ENCODE results near the gene CD84. TPM values are rescaled to one million over a fixed set of nuclear protein-coding genes. Genes with fewer than 3 reads are reported as not detected.
"Not testable (repeated sequence)": the region's sequence is repeated elsewhere in the genome, so short reads cannot be mapped to it uniquely, and the experiment has no call there.

Gene CD84
- polyA plus RNA-seq, 3 donors, result 0.85 to 1.3 (median 1.2) TPM

DNA sequence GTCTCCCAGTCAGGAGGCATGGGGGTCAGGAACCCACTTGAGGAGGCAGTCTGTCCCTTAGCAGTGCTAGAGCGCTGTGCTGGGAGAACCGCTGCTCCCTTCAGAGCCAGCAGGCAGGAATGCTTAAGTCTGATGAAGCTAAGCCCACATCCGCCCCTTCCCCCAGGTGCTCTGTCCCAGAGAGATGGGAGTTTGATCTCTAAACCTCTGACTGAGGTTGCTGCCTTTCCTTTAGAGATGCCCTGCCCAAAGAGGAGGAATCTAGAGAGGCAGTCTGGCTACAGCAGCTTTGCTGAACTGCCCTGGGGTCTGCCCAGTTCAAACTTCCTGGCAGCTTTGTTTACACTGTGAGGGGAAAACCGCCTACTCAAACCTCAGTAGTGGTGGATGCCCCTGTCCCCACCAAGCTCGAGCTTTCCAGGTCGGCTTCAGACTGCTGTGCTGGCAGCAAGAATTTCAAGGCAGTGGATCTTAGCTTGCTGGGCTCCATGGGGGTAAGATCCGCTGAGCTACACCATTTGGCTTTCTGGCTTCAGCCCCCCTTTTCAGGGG is 49.8 kb downstream of the CD84 start:
- DNase-seq (ENCODE audit: extremely low read depth in 1 of 11, low read depth in 9 of 11, low spot score in 4 of 11), result not testable (repeated sequence)

DNA sequence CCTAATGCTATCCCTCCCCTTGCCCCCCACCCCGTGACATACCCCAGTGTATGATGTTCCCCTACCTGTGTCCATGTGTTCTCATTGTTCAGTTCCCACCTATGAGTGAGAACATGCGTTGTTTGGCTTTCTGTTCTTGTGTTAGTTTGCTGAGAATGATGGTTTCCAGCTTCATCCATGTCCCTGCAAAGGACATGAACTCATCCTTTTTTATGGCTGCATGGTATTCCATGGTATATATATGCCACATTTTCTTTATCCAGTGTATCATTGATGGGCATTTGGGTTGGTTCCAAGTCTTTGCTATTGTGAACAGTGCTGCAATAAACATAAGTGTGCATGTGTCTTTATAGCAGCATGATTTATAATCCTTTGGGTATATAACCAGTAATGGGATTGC is 55.5 kb downstream of the CD84 start:
- DNase-seq (ENCODE audit: extremely low read depth in 1 of 11, low read depth in 9 of 11, low spot score in 4 of 11), result not testable (repeated sequence)

DNA sequence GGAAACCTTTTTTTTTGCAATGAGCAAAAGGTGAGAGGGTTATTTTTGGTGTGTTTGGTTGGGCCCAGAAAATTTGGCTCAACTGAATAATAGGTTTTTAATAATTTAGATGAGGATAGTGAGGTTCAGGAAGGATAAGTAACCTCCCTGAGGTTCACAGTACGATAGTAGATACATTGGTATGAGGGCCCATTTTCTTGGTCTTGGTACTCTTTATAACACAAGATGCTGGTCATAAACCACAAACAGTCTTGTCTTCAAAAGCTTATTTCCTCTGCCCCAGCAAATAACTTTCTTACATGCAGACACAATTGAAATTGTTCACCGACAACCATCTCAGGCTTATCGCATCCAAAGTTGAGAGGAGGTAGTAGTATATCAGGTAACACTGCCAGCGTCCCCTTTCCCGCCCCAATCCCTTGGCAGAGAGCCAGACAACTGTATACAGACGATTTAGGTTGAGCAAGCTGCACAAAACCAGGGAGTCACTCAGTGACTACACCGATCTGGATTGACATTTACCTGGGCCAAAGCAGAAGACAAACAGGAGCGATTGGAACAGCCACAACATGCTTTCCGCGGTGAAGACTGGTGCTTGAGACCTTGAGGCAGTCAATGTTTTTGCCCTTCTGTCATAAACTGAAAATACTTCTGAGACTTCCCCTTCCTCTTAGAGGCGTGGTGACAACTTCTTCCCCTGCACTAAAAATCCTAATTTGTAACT is 56.5 kb downstream of the CD84 start, which contains the start of gene SLAMF6:
SLAMF6 (minus strand) TSS at position 634 of the 724 bp plus-strand sequence; CDS start at position 571, 63 bp downstream.
- DNase-seq (ENCODE audit: extremely low read depth in 1 of 11, low read depth in 9 of 11, low spot score in 4 of 11), result no peak

DNA sequence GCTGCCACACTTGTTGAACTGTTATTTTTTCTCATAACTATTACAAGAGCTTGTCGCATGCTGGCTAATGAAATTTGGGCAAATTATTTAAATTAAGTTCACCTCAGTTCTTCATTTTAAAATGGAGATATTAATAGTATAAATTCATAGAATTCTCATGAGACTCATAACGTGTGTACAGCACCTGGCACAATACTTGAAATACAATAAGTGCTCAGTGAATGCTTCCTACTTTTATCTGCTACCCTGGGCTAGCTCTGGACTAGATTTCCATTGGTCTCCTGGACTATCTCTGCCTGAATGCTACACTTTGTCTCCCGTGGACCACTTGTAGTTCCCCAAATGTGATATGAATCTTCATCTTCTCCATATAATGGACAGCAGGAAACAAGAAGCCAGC is 57.2 kb downstream of the CD84 start:
- DNase-seq (ENCODE audit: extremely low read depth in 1 of 11, low read depth in 9 of 11, low spot score in 4 of 11), result no peak

DNA sequence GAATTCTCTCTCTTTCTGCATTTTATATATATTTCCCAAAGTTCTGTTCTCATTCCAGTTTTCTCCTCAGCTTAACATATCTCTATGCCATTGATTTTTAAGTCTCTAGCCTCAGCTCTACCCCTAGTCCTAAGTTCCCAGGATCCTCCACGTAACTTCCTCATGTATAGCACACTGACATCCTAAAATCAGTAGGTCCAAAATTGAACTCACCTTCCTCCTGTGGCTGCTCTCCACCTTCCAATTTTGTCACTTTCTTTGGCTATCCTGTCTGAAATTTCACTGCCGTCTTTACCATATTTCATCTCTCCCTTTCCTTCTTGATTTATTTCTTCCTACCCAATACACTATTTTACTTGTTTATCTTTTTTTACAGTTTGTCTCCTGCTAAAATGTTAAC is 57.7 kb downstream of the CD84 start:
- no peak for DNase-seq (ENCODE audit: extremely low read depth in 1 of 11, low read depth in 9 of 11, low spot score in 4 of 11)

DNA sequence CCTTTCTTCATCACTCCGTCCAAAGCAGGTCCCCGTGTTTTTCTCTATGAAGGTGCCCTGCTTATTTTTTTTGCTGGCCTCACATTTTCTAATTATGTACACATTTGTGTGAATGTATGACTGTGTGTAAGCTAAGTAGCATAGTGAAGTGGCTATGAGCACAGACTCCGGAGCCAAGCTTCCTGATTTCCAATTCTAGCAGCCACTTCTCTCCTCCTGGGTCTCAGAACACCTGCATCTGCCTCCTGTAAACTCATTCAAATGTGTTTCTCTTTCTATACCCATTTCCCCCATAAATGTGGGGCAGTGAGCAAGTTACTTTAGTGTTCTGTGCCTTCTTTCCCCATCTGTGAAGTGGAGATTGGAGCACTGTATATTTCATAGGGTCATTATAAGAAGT is 58.3 kb downstream of the CD84 start:
- no peak for DNase-seq (ENCODE audit: extremely low read depth in 1 of 11, low read depth in 9 of 11, low spot score in 4 of 11)

DNA sequence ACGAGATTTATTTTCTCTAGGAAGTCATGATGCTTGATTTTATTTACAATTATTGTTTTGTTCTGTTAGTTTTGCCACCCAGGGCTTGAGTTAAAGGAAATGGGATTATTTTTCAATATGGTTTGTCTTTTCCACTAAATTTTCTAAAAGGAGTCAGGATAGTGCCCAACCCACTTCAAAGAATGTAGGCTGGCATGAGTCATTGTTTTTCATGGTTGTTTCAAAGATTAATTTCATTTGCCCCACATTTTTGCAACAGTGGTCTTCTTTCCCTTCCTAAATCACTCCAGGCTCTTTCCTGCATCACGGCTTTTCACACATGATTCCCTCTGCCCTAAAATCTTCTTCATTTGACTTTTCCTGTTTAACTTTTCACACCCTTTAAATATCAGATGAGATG is 58.7 kb downstream of the CD84 start:
- DNase-seq (ENCODE audit: extremely low read depth in 1 of 11, low read depth in 9 of 11, low spot score in 4 of 11), result no peak

DNA sequence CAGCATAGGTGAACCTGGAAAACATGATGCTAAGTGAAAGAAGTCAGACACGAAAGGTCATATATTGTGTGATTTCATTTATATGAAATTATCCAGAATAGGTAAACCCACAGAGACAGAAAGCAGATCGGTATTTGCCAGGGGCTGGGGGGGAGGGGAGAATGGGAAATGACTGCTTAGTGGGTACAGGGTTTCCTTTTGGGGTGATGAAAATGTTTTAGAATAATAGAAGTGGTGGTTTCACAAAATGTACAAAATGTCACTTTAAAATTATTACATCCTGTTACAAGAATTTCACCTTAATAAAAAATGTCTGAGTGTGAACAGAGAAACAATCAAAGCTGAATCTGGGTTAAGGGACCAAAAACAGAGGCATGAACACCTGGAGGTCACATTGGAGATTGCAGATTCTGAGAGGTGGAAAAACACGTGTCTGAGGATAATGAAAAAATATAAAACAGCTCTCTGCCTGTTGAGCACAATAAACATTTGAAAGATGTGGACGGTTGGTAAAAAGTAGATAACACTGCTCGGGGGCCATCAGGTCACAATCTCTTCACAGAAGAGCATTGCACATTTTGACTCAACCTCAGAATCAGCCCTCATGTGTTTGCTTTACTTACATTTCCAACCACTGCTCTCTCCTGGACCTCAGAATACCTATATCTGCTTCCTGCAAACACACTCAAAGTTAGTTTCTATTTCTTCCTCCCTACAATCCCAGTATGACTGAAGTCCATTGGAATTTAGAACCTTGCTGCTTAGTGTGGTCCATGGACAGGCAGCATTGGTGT is 59.5 kb downstream of the CD84 start:
- no peak for DNase-seq (ENCODE audit: extremely low read depth in 1 of 11, low read depth in 9 of 11, low spot score in 4 of 11)

DNA sequence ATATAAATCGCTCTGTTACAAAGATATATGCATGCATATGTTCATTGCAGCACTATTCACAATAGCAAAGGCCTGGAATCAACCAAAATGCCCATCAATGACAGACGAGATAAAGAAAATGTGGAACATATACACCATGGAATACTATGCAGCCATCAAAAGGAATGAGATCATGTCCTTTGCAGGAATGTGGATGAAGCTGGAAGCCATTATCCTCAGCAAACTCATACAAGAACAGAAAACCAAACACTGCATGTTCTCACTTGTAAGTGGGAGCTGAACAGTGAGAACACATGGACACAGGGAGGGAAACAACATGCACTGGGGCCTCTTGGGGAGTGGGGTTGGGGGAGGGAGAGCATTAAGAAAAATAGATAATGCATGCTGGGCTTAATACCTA is 61.8 kb downstream of the CD84 start:
- not testable (repeated sequence) for DNase-seq (ENCODE audit: extremely low read depth in 1 of 11, low read depth in 9 of 11, low spot score in 4 of 11)

DNA sequence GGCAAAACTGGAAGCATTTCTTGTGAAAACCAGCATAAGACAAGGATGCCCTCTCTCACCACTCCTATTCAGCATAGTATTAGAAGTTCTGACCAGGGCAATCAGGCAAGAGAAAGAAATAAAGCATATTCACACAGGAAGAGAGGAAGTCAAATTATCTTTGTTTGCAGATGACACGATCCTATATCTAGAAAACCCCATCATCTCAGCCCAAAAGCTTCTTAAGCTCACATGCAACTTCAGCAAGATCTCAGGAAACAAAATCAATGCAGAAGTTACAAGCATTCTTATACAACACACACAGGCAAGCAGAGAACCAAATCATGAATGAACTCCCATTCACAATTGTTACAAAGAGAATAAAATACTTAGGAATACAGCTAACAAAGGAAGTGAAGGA is 63.4 kb downstream of the CD84 start:
- not testable (repeated sequence) for DNase-seq (ENCODE audit: extremely low read depth in 1 of 11, low read depth in 9 of 11, low spot score in 4 of 11)

DNA sequence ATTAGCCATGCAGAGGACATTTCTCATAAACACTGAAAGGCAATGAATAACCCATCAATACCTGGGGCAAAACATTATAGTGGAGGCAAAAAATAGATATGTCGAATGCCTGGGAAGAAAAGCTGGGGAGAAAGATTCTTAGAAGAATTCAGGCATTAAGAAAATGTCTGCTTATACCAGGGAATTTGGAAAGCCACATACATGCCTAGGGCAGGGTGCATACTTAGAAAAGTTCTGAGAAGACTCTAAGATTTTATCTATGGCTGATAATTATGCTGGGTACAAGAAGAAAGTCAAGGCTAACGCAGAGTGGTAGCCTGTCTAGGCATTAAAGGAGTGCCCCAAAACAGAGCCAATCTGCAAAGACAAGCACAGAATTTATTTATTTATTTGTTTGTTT is 74.6 kb downstream of the CD84 start:
- DNase-seq (ENCODE audit: extremely low read depth in 1 of 11, low read depth in 9 of 11, low spot score in 4 of 11), result no peak

DNA sequence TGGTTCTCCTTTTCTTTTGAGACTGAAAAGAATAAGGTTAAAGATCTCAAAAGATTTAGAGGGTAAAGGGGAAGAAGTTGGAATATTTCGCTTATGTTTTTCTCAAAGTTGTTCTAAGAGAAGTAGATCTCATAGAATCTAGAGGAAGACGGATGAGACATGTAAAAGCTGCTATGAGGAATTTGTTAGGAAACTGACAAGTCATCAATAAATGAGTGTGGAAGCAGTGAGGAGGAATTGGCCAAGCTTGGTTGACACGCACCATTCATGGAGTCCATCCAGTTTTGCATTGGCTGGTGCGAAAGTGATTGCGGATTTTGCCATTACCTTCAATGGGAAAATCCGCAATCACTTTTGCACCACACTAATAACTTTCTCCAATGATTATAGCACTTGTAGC is 76.2 kb downstream of the CD84 start:
- DNase-seq (ENCODE audit: extremely low read depth in 1 of 11, low read depth in 9 of 11, low spot score in 4 of 11), result no peak

DNA sequence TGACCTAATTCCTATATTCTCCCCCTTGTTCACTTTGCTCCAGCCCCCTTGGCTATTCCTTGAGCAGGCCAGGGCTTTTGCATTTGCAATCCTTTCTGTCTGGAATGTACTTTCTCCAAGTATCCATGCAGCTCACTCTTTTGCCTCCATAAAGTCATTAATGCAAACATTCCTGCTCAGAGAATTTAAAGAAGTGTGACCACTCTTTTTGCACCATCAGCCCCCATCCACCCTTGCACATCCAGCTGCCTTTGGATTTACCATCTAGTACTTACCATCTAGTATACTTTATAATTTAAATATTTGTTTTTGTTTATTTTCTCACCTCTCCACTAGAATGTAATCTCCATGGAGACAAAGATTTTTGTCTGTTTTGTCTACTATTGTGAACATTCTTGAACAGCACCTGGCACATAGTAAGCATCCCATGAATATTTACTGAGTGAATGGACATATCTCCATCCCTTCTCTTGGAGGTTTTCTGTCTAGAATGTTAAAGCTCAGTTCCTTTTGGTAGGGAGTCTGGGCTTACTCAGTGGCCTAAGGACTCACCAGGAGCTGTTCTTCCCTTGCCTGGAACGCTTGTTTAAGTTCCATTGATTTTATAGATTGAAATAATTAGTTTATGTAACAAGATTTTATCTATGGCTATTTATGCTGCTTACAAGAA is 78.8 kb downstream of the CD84 start:
- no peak for DNase-seq (ENCODE audit: extremely low read depth in 1 of 11, low read depth in 9 of 11, low spot score in 4 of 11)

DNA sequence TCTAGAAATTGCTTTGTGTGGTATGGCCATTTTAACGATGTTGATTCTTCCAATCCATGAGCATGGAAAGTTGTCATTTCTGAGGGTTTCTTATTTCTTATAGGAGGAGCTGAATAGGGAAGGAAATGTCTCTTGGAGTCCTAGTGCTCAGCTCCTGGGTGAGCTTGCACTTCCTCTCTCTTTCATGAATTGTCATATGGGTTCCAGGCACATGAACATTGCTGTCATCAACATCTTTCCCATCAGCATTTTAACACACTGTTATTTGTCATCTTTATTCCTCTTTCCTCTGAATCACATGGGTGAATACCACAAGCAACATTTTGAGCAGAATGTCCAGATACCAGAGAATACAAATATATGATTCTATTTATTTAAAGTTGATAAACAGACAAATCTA is 79.7 kb downstream of the CD84 start:
- DNase-seq (ENCODE audit: extremely low read depth in 1 of 11, low read depth in 9 of 11, low spot score in 4 of 11), result no peak

DNA sequence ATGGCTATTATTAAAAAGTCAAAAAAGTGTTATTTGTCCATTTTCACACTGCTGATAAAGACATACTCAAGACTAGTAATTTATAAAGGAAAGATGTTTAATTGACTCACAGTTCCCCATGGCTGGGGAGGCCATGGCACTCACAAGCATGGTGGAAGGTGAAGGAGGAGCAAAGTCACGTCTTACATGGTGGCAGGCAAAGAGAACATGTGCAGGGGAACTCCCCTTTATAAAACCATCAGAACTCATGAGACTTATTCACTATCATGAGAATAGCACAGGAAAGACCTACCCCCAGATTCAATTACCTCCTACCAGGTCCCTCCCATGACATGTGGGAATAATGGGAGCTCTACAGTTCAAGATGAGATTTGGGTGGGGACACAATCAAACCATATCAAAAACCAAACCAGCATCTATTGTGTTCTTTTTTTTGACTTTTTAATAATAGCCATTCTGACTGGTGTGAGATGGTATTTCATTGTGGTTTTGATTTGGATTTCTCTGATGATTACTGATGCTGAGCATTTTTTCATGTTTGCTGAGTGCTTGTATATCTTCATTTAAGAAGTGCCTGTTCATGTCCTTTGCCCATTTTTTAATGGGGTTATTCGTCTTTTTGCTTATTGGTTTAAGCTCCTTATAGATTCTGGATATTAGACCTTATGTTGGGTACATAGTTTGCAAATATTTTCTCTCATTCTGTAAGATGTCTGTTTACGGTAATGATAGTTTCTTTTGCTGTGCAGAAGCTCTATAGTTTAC is 80.8 kb downstream of the CD84 start:
- not testable (repeated sequence) for DNase-seq (ENCODE audit: extremely low read depth in 1 of 11, low read depth in 9 of 11, low spot score in 4 of 11)

DNA sequence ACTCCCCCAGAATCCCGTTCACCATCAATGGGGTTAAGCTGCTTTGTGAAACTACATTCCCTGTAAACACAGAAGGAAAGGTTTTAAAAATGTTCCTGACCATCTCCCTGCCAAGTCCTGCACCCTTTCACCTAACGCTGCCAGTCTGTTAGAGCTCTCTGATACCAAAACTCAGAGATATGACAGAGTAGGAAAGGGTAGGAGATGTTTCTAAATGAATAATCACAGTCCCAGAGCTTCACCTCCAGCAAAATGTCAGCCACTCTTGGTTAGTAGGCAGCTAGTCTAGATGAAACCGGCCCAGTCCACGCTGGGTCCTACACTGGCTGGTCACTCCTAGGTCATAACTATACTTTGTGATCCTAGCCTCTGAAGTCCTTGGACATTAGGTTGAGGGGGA is 83.0 kb downstream of the CD84 start:
- no peak for DNase-seq (ENCODE audit: extremely low read depth in 1 of 11, low read depth in 9 of 11, low spot score in 4 of 11)

DNA sequence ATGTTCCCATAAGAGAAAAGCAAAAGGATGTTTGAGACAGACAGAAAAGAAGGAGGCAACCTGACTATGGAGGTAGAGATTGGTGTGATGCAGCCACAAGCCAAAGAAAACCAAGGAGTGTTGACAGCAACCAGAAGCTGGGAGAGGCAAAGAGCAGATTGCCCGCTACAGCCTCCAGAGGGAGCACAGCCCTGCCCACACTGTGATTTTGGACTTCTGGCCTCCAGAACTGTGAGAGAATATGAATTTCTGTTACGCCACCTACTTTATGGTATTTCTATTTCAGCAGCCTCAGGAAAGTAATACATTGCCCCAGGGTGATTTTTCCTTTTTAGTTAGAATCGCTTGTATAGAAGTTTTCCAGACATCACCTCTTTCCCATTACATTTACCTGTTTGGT is 84.7 kb downstream of the CD84 start:
- DNase-seq (ENCODE audit: extremely low read depth in 1 of 11, low read depth in 9 of 11, low spot score in 4 of 11), result no peak

DNA sequence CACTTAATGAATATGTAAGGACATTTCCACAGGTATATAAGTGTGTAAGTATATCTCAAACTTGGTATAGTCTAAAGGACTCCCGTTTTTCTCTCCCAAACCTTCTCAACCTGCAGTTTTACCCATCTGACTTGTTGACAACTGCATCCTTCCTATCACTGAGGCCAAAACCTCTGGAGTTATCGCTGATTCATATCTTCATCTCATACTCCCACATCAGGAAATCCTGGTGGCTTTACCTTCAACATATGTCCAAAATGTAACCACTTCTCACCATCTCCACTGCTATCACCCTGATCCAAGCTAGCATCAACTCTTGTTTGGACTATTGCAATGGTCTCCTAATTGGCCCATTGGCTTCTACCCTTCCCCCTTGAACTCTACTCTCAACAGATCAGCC is 86.7 kb downstream of the CD84 start:
- no peak for DNase-seq (ENCODE audit: extremely low read depth in 1 of 11, low read depth in 9 of 11, low spot score in 4 of 11)

DNA sequence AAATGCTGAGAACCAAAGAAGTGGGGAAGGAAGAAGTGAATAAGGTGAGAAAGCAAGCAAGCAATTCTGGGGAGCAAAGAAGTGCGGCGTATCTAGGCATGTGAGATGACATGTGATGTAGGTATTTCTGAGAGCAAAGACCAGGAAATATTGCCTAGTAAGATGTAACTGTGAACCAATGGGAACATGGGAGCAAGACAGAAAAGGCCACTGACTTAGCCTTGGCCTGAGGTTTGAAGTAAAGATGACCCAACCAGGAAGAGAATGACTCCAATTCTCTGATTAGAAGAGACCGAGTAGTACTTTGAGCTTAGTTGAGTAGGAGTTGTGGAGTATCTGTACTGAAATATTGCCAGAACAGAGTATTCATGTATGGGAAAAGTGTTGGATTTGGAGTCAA is 87.3 kb downstream of the CD84 start:
- no peak for DNase-seq (ENCODE audit: extremely low read depth in 1 of 11, low read depth in 9 of 11, low spot score in 4 of 11)
